GM12874 (cell line): Measurements from ENCODE around the gene TENM4.

ENCODE experiments used
- CTCF ChIP-seq: IDR thresholded peaks from 2 replicates; pipeline ENCODE4 v1.5.1; 2011; ENCODE audit warnings: low read depth, mild to moderate bottlenecking, control low read depth, low read length, moderate library complexity; ENCODE audit not compliant: insufficient read depth

TENM4 gene

DNA sequence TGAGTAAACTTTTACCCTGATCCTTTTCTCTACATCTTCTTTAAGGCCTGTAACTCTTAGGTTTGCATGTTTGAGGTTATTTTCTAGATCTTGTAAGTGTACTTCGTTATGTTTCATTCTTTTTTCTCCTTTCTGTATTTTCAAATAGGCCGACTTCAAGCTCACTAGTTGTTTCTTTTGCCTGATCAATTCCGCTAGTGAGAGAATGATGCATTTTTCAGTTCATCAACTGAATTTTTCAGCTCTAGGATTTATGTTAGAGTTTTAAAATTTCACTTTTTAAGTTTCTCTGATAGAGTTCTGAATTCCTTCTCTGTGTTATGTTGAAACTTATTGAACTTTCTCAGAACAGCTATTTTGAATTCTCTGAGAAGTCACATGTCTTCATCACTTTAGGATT is 810.7 kb downstream of the TENM4 start:
- no peak for TF ChIP-seq CTCF

DNA sequence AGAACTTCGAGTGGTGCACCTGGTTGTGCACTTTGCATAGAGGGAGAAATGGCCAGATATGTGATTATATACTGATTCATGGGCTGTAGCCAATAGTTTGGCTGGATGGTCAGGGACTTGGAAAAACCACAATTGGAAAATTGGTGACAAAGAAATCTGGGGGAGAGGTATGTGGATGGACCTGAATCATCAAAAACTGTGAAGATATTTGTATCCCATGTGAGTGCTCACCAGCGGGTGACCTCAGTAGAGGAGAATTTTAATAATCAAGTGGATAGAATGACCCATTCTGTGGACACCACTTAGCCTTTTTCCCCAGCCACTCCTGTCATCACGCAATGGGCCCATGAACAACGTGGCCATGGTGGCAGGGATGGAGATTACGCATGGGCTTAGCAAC is 818.2 kb downstream of the TENM4 start:
- no peak for TF ChIP-seq CTCF

DNA sequence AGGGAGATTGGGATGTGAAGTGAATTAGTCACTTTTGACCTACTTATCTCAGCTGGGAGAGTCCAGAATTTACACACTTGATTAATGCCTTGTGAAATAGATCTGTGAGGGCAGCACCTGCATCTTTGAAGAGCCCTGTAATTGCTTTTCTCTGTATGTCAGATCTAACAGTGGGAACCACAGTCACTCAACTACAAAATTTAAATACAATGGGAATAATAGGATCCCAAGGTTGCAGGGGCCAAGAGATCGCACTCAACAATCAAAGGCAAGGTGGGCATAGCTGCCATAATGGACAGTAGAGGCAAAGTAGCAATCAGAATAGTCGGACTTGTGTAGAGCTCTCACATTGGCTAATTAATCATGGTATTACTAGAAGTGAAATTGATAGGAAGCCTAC is 820.7 kb downstream of the TENM4 start:
- TF ChIP-seq CTCF = no peak

GRCh38 chr11:78615724-78616123 is 825.1 kb downstream of the TENM4 start:
- TF ChIP-seq CTCF = no peak

DNA sequence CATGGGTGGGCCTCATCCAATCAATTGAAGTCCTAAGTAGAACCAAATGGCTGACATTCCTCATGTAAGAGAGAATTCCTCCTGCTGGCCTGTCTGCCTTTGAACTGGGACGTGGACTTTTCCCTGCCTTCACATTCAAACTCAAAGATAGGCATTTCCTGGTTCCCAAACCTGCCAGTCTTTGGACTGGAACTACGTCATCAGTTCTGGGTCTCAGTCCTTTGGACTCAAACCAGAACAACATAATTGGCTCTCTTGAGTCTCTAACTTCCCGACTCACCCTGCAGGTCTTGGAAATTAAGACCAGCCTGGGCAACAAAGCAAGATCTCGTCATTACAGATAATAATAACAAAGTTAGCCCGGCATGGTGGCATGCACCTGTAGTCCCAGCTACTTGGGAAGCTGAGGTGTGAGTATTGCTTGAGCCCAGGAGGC is 827.4 kb downstream of the TENM4 start:
- no peak for TF ChIP-seq CTCF

DNA sequence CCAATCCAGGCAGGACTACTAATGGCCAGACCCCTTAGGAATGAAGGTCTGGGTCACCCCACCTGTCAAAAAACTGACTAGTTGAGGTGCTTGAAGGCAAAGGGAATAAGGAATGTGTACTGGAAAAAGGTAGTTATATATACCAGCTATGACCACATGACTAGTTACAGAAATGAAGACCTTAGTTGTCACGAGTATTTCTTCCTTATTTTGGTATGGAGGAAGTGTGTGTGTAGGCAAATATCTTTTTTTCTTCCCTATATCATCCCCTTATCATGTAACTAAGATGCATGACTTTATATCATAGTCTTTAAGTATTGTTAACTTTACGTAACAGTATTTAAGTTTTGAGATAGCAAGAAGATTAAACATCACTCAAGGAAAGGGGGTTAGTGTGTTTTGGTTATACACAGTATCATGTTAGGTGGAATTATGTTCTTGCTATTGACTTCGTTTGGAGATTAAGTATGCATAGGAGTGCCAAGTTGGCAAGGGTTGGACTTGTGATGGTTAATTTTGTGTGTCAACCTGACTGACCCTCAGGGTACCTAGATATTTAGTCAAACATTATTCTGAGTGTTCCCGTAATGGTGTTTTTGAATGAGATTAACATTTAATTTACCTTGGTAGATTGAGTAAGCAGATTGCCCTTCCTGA is 828.0 kb downstream of the TENM4 start:
- TF ChIP-seq CTCF = no peak

- no peak for TF ChIP-seq CTCF
These were observed 833.1 kb downstream of the TENM4 start for GRCh38 chr11:78607696-78608095.
